CD4-positive, alpha-beta T cell treated with Interleukin-1 beta for 1 hour (primary cell): ENCODE results near the gene PTPRN2.
A peak's percentile ranks its signal among the peaks of the same experiment; 100 is the strongest.

Experiments
- DNase-seq, 2 donors: peaks; one replicate each; pipeline ENCODE4 v3.0.0-alpha.2; 2020 to 2022

Gene PTPRN2

GRCh38 chr7:157633465-157634185 lies 954.0 kb downstream of the PTPRN2 start:
- DNase-seq: no peak

GRCh38 chr7:157630301-157630853 lies 957.2 kb downstream of the PTPRN2 start:
- DNase-seq: no peak

- no peak for DNase-seq
Observed at GRCh38 chr7:157628456-157628855, 959.2 kb downstream of the PTPRN2 start.

- DNase-seq: no peak
Observed at GRCh38 chr7:157627646-157628045, 960.0 kb downstream of the PTPRN2 start.

- no peak for DNase-seq
Observed at GRCh38 chr7:157627033-157627432, 960.6 kb downstream of the PTPRN2 start.

GRCh38 chr7:157625973-157626742 lies 961.5 kb downstream of the PTPRN2 start:
- peak in 1 of 2 donors; percentile 41 for DNase-seq

GRCh38 chr7:157623556-157623955 lies 964.1 kb downstream of the PTPRN2 start:
- no peak for DNase-seq

- DNase-seq: no peak
Observed at GRCh38 chr7:157622408-157623205, 965.0 kb downstream of the PTPRN2 start.

GRCh38 chr7:157622000-157622399 lies 965.6 kb downstream of the PTPRN2 start:
- peak; percentile 13 to 34 for DNase-seq

- no peak for DNase-seq
Observed at GRCh38 chr7:157621131-157621681, 966.4 kb downstream of the PTPRN2 start.

GRCh38 chr7:157620616-157621015 lies 967.0 kb downstream of the PTPRN2 start:
- no peak for DNase-seq

- DNase-seq: no peak
Observed at GRCh38 chr7:157619753-157620525, 967.7 kb downstream of the PTPRN2 start.

- no peak for DNase-seq
Observed at GRCh38 chr7:157618823-157619606, 968.6 kb downstream of the PTPRN2 start.

GRCh38 chr7:157618091-157618726 lies 969.4 kb downstream of the PTPRN2 start:
- DNase-seq: no peak

GRCh38 chr7:157617401-157617800 lies 970.2 kb downstream of the PTPRN2 start:
- no peak for DNase-seq

- DNase-seq: no peak
Observed at GRCh38 chr7:157616931-157617330, 970.7 kb downstream of the PTPRN2 start.

- no peak for DNase-seq
Observed at GRCh38 chr7:157616426-157616825, 971.2 kb downstream of the PTPRN2 start.

- no peak for DNase-seq
Observed at GRCh38 chr7:157615852-157616251, 971.8 kb downstream of the PTPRN2 start.

GRCh38 chr7:157615101-157615817 lies 972.4 kb downstream of the PTPRN2 start:
- DNase-seq: no peak

- no peak for DNase-seq
Observed at GRCh38 chr7:157614457-157615020, 973.1 kb downstream of the PTPRN2 start.
